Measurements from ENCODE around the gene PDLIM3.
"Not testable (repeated sequence)": the region's sequence is repeated elsewhere in the genome, so short reads cannot be mapped to it uniquely, and the experiment has no call there.

The PDLIM3 gene

GRCh38 chr4:185518494-185518893 lies 16.8 kb downstream of the PDLIM3 start:
- TF ChIP-seq, protein P1, sequence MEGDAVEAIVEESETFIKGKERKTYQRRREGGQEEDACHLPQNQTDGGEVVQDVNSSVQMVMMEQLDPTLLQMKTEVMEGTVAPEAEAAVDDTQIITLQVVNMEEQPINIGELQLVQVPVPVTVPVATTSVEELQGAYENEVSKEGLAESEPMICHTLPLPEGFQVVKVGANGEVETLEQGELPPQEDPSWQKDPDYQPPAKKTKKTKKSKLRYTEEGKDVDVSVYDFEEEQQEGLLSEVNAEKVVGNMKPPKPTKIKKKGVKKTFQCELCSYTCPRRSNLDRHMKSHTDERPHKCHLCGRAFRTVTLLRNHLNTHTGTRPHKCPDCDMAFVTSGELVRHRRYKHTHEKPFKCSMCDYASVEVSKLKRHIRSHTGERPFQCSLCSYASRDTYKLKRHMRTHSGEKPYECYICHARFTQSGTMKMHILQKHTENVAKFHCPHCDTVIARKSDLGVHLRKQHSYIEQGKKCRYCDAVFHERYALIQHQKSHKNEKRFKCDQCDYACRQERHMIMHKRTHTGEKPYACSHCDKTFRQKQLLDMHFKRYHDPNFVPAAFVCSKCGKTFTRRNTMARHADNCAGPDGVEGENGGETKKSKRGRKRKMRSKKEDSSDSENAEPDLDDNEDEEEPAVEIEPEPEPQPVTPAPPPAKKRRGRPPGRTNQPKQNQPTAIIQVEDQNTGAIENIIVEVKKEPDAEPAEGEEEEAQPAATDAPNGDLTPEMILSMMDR (IDR thresholded peaks at IDR 0.05; ENCODE audit: low read depth, low read length), result no peak
- no peak for DNase-seq (ENCODE audit: extremely low read depth, low read depth)

GRCh38 chr4:185518069-185518468 lies 17.2 kb downstream of the PDLIM3 start:
- TF ChIP-seq, protein P1 (IDR thresholded peaks at IDR 0.05; ENCODE audit: low read depth, low read length), result no peak
- DNase-seq (ENCODE audit: extremely low read depth, low read depth), result no peak

DNA sequence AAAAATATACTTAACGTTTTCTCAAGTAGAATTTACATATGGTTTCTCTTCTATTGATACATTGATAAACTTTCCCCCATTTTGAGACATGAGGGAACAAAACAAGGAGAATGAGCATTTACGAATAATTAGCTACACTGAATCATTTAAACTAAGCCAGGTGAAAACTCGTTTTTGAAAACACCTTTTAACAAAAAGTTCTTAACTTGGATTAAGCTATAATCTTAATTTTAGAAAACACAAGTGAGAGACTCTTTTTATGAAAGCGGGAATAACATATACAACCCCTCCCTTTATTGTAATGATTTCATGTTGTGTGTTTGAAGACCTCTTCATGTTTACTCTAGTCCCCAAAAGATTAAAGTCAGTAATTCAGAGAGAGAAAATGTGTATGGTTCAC lies 20.1 kb downstream of the PDLIM3 start:
- TF ChIP-seq, protein P1 (IDR thresholded peaks at IDR 0.05; ENCODE audit: low read depth, low read length), result no peak
- no peak for DNase-seq (ENCODE audit: extremely low read depth, low read depth)

DNA sequence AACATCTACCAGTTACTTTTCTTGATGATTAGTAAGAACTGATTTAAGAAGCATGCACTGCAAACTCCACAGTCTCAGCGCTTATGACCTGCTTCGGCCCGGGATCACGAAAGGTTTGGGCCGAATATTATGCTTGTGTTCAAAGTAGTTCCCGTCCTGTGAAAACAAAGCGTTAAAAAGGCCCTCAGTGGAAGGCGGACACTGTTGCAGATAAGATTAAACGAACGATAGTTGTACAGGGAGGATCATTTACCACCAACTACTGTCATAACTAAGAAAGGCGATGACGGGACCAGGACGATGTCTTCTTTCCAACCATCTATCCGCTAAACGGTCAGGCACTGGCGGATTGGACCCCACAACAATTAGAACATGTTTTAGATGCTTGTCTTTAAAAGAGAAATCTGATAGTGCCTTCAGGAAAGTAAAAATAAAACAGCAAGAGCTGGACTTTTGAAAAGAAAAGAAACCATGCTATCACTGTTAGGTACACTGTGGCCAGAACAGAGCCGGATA lies 21.1 kb downstream of the PDLIM3 start:
- DNase-seq (ENCODE audit: extremely low read depth, low read depth), result no peak
- TF ChIP-seq, protein P1 (IDR thresholded peaks at IDR 0.05; ENCODE audit: low read depth, low read length), result no peak

DNA sequence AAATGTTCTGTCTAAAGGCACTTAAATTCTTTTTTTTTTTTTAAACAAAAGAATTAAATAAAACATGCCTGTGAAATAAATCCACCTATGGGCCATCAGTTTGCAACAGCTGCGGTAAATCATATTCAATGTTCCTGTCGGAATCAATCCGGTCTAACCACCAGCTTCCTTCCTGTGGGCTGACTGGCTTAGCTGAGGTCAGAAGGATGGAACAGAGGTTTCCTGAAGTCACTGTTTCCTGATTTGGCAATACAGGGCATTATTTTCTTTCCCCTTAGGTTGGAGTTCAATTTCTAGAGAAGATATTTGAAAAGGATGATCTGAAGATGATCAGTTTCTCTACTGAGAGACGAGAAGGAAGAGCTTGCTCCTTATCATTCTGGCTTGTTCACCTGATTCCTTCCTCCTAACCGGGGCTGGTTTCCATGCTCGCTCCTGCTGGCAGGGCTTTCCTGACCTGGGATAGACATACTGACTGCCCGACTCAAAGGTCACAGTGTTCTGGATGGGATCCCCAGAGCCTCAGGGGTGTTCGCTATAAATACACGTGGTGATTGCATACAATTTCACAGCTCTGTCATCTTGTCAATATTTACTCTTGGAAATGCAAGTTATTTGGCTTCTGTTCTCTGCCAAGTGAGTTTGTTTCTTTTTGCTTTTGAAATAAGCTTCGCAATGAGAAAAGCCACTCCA lies 21.7 kb downstream of the PDLIM3 start:
- TF ChIP-seq, protein P1 (IDR thresholded peaks at IDR 0.05; ENCODE audit: low read depth, low read length), result no peak
- no peak for DNase-seq (ENCODE audit: extremely low read depth, low read depth)

GRCh38 chr4:185512516-185512915 lies 22.8 kb downstream of the PDLIM3 start:
- no peak for DNase-seq (ENCODE audit: extremely low read depth, low read depth)
- TF ChIP-seq, protein P1 (IDR thresholded peaks at IDR 0.05; ENCODE audit: low read depth, low read length), result no peak

GRCh38 chr4:185511243-185511642 lies 24.1 kb downstream of the PDLIM3 start:
- not testable (repeated sequence) for DNase-seq (ENCODE audit: extremely low read depth, low read depth)

- DNase-seq (ENCODE audit: extremely low read depth, low read depth), result no peak
- TF ChIP-seq, protein P1 (IDR thresholded peaks at IDR 0.05; ENCODE audit: low read depth, low read length), result no peak
Observed at GRCh38 chr4:185510806-185511205, 24.5 kb downstream of the PDLIM3 start.
